ENCODE data around the gene TWIST1. TPM values are rescaled to one million over a fixed set of nuclear protein-coding genes. Genes with fewer than 3 reads are reported as not detected.

Gene TWIST1
- total RNA-seq, 1 donor from 2014 or later = 11.5 TPM

GRCh38 chr7:19091550-19092200, 25.8 kb downstream of the TWIST1 start:
- no peak for DNase-seq (ENCODE audit: extremely low spot score in 2 of 2)
- Histone ChIP-seq H3K9me3 (no peaks in the 10 kb centered on the region), H3K4me3 (no peak overlapping the region), H3K27me3 (no peaks in the 10 kb centered on the region), H3K36me3 (no peaks in the 10 kb centered on the region), H3K4me1 (no peaks in the 10 kb centered on the region), H3K27ac (no peak overlapping the region)
- intact Hi-C loops (cut with DNase I) = no loop called here
- TF ChIP-seq CTCF (IDR thresholded peaks at IDR 0.05) = no peak
- no peak for TF ChIP-seq POLR2AphosphoS5 (IDR thresholded peaks at IDR 0.05; ENCODE audit: insufficient read depth in 1 of 2, low read depth in 1 of 2)
- no peak for TF ChIP-seq POLR2A (IDR thresholded peaks at IDR 0.05)

GRCh38 chr7:19090526-19090925, 26.9 kb downstream of the TWIST1 start:
- H3K4me3 ChIP-seq = no peak overlapping the region
- no peak overlapping the region for H3K27ac ChIP-seq
- TF ChIP-seq POLR2AphosphoS5 (IDR thresholded peaks at IDR 0.05; ENCODE audit: insufficient read depth in 1 of 2, low read depth in 1 of 2) (no peak), CTCF (IDR thresholded peaks at IDR 0.05) (no peak), POLR2A (IDR thresholded peaks at IDR 0.05) (no peak)
- no peaks in the 10 kb centered on the region for H3K36me3 ChIP-seq
- intact Hi-C loops (cut with DNase I) = no loop called here
- H3K9me3 ChIP-seq = no peaks in the 10 kb centered on the region
- DNase-seq (ENCODE audit: extremely low spot score in 2 of 2) = no peak
- H3K27me3 ChIP-seq = no peaks in the 10 kb centered on the region
- no peaks in the 10 kb centered on the region for H3K4me1 ChIP-seq

GRCh38 chr7:19089797-19090196, 27.6 kb downstream of the TWIST1 start:
- intact Hi-C loops (cut with DNase I) = no loop called here
- no peak for DNase-seq (ENCODE audit: extremely low spot score in 2 of 2)
- no peak for TF ChIP-seq CTCF (IDR thresholded peaks at IDR 0.05)
- no peak for TF ChIP-seq POLR2A (IDR thresholded peaks at IDR 0.05)
- TF ChIP-seq POLR2AphosphoS5 (IDR thresholded peaks at IDR 0.05; ENCODE audit: insufficient read depth in 1 of 2, low read depth in 1 of 2) = no peak
- H3K27me3 ChIP-seq = no peaks in the 10 kb centered on the region
- H3K4me3 ChIP-seq = no peak overlapping the region
- H3K4me1 ChIP-seq = no peaks in the 10 kb centered on the region
- H3K36me3 ChIP-seq = no peaks in the 10 kb centered on the region
- no peak overlapping the region for H3K27ac ChIP-seq
- no peaks in the 10 kb centered on the region for H3K9me3 ChIP-seq

GRCh38 chr7:19089378-19089777, 28.1 kb downstream of the TWIST1 start:
- H3K27me3 ChIP-seq = no peaks in the 10 kb centered on the region
- no peaks in the 10 kb centered on the region for H3K4me1 ChIP-seq
- TF ChIP-seq POLR2A (IDR thresholded peaks at IDR 0.05) (no peak), CTCF (IDR thresholded peaks at IDR 0.05) (no peak), POLR2AphosphoS5 (IDR thresholded peaks at IDR 0.05; ENCODE audit: insufficient read depth in 1 of 2, low read depth in 1 of 2) (no peak)
- DNase-seq (ENCODE audit: extremely low spot score in 2 of 2) = no peak
- H3K4me3 ChIP-seq = no peak overlapping the region
- H3K9me3 ChIP-seq = no peaks in the 10 kb centered on the region
- H3K36me3 ChIP-seq = no peaks in the 10 kb centered on the region
- intact Hi-C loops (cut with DNase I) = no loop called here
- H3K27ac ChIP-seq = no peak overlapping the region

- intact Hi-C loops (cut with DNase I) = no loop called here
Observed at GRCh38 chr7:19080093-19080492, 37.3 kb downstream of the TWIST1 start.

More at GRCh38 chr7:19080093-19080492, 37.3 kb downstream of the TWIST1 start:
- Histone ChIP-seq H3K27me3 (no peaks in the 10 kb centered on the region), H3K4me1 (no peaks in the 10 kb centered on the region), H3K27ac (no peak overlapping the region), H3K4me3 (no peak overlapping the region), H3K36me3 (no peaks in the 10 kb centered on the region), H3K9me3 (no peaks in the 10 kb centered on the region)
- DNase-seq (ENCODE audit: extremely low spot score in 2 of 2) = no peak
- TF ChIP-seq POLR2AphosphoS5 (IDR thresholded peaks at IDR 0.05; ENCODE audit: insufficient read depth in 1 of 2, low read depth in 1 of 2) = no peak
- TF ChIP-seq CTCF (IDR thresholded peaks at IDR 0.05) = no peak
- TF ChIP-seq POLR2A (IDR thresholded peaks at IDR 0.05) = no peak
